B cell (primary cell): ENCODE measurements around the gene PARP3. TPM values are rescaled to one million over a fixed set of nuclear protein-coding genes. Genes with fewer than 3 reads are reported as not detected.

Experiments
- ATAC-seq: fragments of 200-7000 bp; cut with Tn5 transposase; one replicate; pipeline ENCODE4 v1.10.0; 2021; ENCODE audit warnings: low read depth, mild to moderate bottlenecking, moderate number of reproducible peaks, moderate library complexity
- CTCF ChIA-PET: fragments of 350-600 bp; sonication (Branson Sonifier 250); formaldehyde crosslinking; loops from one replicate; lab custom pipeline; 2021; ENCODE audit warnings: antibody characterized with exemption, inconsistent platforms; lab: Charles Lee
- POLR2A ChIA-PET: fragments of 350-600 bp; sonication (Branson Sonifier 250); formaldehyde crosslinking; loops from one replicate; lab custom pipeline; 2021; ENCODE audit warnings: antibody characterized with exemption; lab: Charles Lee
- DNase-seq: peaks from one replicate; pipeline ENCODE4 v3.0.0; 2013
- H2AFZ ChIP-seq: 2 replicates; pipeline ENCODE4 v1.6.1; 2012; ENCODE audit warnings: mild to moderate bottlenecking, low read depth, low read length; ENCODE audit not compliant: insufficient read depth, poor library complexity, severe bottlenecking
- H3K27ac ChIP-seq, 2 donors: 1 replicate in 1 of 2; 2 replicates in 1 of 2; pipeline ENCODE4 v1.5.1; 2012 to 2013; ENCODE audit warnings: low read length in 2 of 2, mild to moderate bottlenecking in 2 of 2, moderate library complexity in 1 of 2
- H3K27me3 ChIP-seq, 4 experiments: fragments of 200-600 bp in 1 of 4; sonication (generic) in 1 of 4; replicated peaks in 1 of 4; 1 replicate in 2 of 4; 2 replicates in 2 of 4; pipeline versions ENCODE4 v1.6.1 to v1.7.0; 2013 to 2016; ENCODE audit warnings: low read length in 3 of 4, mild to moderate bottlenecking in 2 of 4, mixed read lengths in 1 of 4, moderate library complexity in 1 of 4; ENCODE audit not compliant: insufficient read depth in 4 of 4, control insufficient read depth in 3 of 4; ENCODE audit errors: control extremely low read depth in 1 of 4
- H3K36me3 ChIP-seq, 2 experiments: replicated peaks in 1 of 2; 1 replicate in 1 of 2; 2 replicates in 1 of 2; pipeline versions ENCODE4 v1.6.1 to v1.7.1; 2013; ENCODE audit warnings: low read length in 1 of 2; ENCODE audit not compliant: insufficient read depth in 2 of 2, control insufficient read depth in 1 of 2; ENCODE audit errors: control extremely low read depth in 1 of 2, extremely low read depth in 1 of 2
- H3K4me1 ChIP-seq, 2 donors: fragments of 200-600 bp in 1 of 2; sonication (generic) in 1 of 2; 1 replicate in 1 of 2; 2 replicates in 1 of 2; pipeline versions ENCODE4 v1.5.1 to v1.6.1; 2013 to 2017; ENCODE audit warnings: low read length in 2 of 2; ENCODE audit not compliant: control insufficient read depth in 2 of 2, insufficient read depth in 2 of 2
- H3K4me2 ChIP-seq: replicated peaks from 2 replicates; pipeline ENCODE3; 2012; ENCODE audit warnings: mild to moderate bottlenecking, low read depth, low read length; ENCODE audit not compliant: poor library complexity, severe bottlenecking
- H3K4me3 ChIP-seq, 5 experiments: fragments of 200-600 bp in 1 of 5; sonication (generic) in 1 of 5; 1 replicate in 3 of 5; 2 replicates in 2 of 5; pipeline versions ENCODE4 v1.5.1 to v1.7.0; 2011 to 2016; ENCODE audit warnings: low read length in 4 of 5, mild to moderate bottlenecking in 4 of 5, low read depth in 2 of 5, control low read depth in 1 of 5, moderate library complexity in 1 of 5; ENCODE audit not compliant: insufficient read depth in 1 of 5; ENCODE audit errors: control extremely low read depth in 1 of 5, extremely low read depth in 1 of 5
- H3K79me2 ChIP-seq: fragments of 200-600 bp; sonication (generic); one replicate; pipeline ENCODE4 v1.6.0; 2016; ENCODE audit warnings: low read length; ENCODE audit not compliant: control insufficient read depth, insufficient read depth
- H3K9ac ChIP-seq: fragments of 200-600 bp; sonication (generic); 2 replicates; pipeline ENCODE4 v1.6.1; 2017; ENCODE audit warnings: mild to moderate bottlenecking, low read length, moderate library complexity
- H3K9me3 ChIP-seq, 3 donors: one replicate each; pipeline versions ENCODE4 v1.6.1 to v1.7.1; 2013; ENCODE audit warnings: low read length in 2 of 3; ENCODE audit not compliant: control insufficient read depth in 2 of 3, insufficient read depth in 1 of 3; ENCODE audit errors: control extremely low read depth in 1 of 3
- H4K20me1 ChIP-seq: 2 replicates; pipeline ENCODE4 v1.6.0; 2012; ENCODE audit warnings: mild to moderate bottlenecking, low read length; ENCODE audit not compliant: insufficient read depth, control insufficient read depth, poor library complexity, severe bottlenecking
- H3K27ac Mint-ChIP-seq: one replicate; pipeline ENCODE4 v1.8.0; 2021; ENCODE audit warnings: mixed read lengths
- H3K27me3 Mint-ChIP-seq: one replicate; pipeline ENCODE4 v1.8.0; 2021; ENCODE audit warnings: mixed read lengths
- H3K4me1 Mint-ChIP-seq: one replicate; pipeline ENCODE4 v1.8.0; 2021; ENCODE audit warnings: mixed read lengths
- H3K4me3 Mint-ChIP-seq: one replicate; pipeline ENCODE4 v1.8.0; 2021; ENCODE audit warnings: mixed read lengths
- H3K9me3 Mint-ChIP-seq: one replicate; pipeline ENCODE4 v1.8.0; 2022; ENCODE audit warnings: mixed read lengths; ENCODE audit not compliant: insufficient read depth
- EZH2 ChIP-seq: IDR thresholded peaks from 2 replicates; pipeline ENCODE4 v1.6.1; 2012; ENCODE audit warnings: borderline replicate concordance, low read depth, mild to moderate bottlenecking, moderate library complexity, low read length; ENCODE audit not compliant: insufficient read depth, poor library complexity, severe bottlenecking
- WGBS: methylation state at CpG from one replicate; pipeline ENCODE4 v1.1.5; 2013; ENCODE audit warnings: missing lambda C conversion rate; ENCODE audit not compliant: insufficient coverage; 5-methylcytosine and 5-hydroxymethylcytosine counted together
- intact Hi-C: fragments of 100-400 bp; cut with micrococcal nuclease; formaldehyde crosslinking; loops from one replicate; pipeline ENCODE4 v1.10.0; 2022
- polyA plus RNA-seq: library from polyadenylated mRNA; depleted of rRNA; stranded (reverse); fragments of >200 nt; gene quantifications from 2 replicates; pipeline ENCODE4 v1.2.3, GENCODE V29; 2012
- total RNA-seq, 2 donors: library from RNA; stranded (reverse); fragments of 120-200 nt in 1 of 2; gene quantifications; 1 replicate in 1 of 2; 2 replicates in 1 of 2; pipeline versions ENCODE4 v1.2.3 to v1.2.4, GENCODE V29; 2013 to 2022
- TF ChIP-seq, protein P1 (sequence below): fragments of 200-600 bp; IDR thresholded peaks from one replicate; pipeline ENCODE4 v1.8.0; 2022; ENCODE audit warnings: antibody characterized with exemption, mild to moderate bottlenecking

Gene PARP3
- total and polyA plus RNA-seq, 2 donors (not counting 1 experiment from before 2014, with no cell fraction given), result 17.7 to 29.7 TPM

DNA sequence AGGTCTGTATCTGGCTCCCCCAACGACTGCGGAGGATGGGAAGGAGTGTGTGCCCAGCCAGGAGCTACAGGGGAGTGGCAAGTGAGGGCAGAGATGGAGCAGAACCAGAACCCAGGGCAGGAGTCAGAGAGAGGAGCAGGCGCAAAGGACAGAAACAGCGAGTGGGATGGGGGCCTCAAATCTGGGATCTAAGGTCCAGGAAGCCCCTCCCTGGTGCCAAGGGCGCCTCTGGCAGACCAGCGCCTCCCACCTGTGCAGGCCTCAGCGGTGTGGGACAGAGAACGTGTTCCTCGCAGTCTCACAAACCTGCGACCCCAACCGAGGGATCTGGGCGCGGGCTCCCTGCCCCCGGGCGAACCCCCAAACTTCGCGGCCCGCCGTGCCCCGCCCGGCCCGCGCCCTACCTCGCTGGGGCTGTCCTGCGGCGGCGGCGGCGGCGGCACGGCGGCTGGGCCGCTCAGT lies 24.8 kb downstream of the PARP3 start:
- H3K9me3 Mint-ChIP-seq, result no peaks in the 10 kb centered on the region
- Histone ChIP-seq H3K4me3 (peak overlapping the region in 4 of 5 experiments; percentile 36 to 74 (median 48)), H3K27me3 (no peaks in the 10 kb centered on the region), H2AFZ (peak overlapping the region; percentile 90), H3K36me3 (peaks cover 0 to 3% of the 10 kb centered on the region in 2 experiments), H3K4me1 (peaks cover 6 to 20% of the 10 kb centered on the region in 2 donors), H3K4me2 (peak overlapping the region; percentile 99), H3K79me2 (peaks cover 4% of the 10 kb centered on the region), H4K20me1 (no peaks in the 10 kb centered on the region), H3K27ac (peak overlapping the region in 1 of 2 donors; percentile 41), H3K9me3 (no peaks in the 10 kb centered on the region), H3K9ac (peak overlapping the region; percentile 69)
- POLR2A ChIA-PET, result interaction anchor here (0.7 to 1.5 kb wide), 2 partner anchors 16 to 317 kb away, joined by 4 to 5 read pairs; no protein-coding TSS in a partner anchor
- ATAC-seq (peak; percentile 62), DNase-seq (no peak)
- 7% methylated on average over 33 of the region's 33 CpGs for WGBS
- peak overlapping the region; percentile 87 for H3K4me3 Mint-ChIP-seq
- no peaks in the 10 kb centered on the region for H3K27me3 Mint-ChIP-seq
- no peak overlapping the region for H3K27ac Mint-ChIP-seq
- intact Hi-C loops, result no loop called here
- TF ChIP-seq, protein P1, sequence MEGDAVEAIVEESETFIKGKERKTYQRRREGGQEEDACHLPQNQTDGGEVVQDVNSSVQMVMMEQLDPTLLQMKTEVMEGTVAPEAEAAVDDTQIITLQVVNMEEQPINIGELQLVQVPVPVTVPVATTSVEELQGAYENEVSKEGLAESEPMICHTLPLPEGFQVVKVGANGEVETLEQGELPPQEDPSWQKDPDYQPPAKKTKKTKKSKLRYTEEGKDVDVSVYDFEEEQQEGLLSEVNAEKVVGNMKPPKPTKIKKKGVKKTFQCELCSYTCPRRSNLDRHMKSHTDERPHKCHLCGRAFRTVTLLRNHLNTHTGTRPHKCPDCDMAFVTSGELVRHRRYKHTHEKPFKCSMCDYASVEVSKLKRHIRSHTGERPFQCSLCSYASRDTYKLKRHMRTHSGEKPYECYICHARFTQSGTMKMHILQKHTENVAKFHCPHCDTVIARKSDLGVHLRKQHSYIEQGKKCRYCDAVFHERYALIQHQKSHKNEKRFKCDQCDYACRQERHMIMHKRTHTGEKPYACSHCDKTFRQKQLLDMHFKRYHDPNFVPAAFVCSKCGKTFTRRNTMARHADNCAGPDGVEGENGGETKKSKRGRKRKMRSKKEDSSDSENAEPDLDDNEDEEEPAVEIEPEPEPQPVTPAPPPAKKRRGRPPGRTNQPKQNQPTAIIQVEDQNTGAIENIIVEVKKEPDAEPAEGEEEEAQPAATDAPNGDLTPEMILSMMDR, result no peak
- TF ChIP-seq EZH2, result no peak
- peaks cover 21% of the 10 kb centered on the region for H3K4me1 Mint-ChIP-seq
- CTCF ChIA-PET, result interaction anchor here (0.6 to 2.6 kb wide), 2 partner anchors 15 to 25 kb away, joined by 3 to 14 read pairs; partner anchors contain the start of genes PARP3 and RRP9

DNA sequence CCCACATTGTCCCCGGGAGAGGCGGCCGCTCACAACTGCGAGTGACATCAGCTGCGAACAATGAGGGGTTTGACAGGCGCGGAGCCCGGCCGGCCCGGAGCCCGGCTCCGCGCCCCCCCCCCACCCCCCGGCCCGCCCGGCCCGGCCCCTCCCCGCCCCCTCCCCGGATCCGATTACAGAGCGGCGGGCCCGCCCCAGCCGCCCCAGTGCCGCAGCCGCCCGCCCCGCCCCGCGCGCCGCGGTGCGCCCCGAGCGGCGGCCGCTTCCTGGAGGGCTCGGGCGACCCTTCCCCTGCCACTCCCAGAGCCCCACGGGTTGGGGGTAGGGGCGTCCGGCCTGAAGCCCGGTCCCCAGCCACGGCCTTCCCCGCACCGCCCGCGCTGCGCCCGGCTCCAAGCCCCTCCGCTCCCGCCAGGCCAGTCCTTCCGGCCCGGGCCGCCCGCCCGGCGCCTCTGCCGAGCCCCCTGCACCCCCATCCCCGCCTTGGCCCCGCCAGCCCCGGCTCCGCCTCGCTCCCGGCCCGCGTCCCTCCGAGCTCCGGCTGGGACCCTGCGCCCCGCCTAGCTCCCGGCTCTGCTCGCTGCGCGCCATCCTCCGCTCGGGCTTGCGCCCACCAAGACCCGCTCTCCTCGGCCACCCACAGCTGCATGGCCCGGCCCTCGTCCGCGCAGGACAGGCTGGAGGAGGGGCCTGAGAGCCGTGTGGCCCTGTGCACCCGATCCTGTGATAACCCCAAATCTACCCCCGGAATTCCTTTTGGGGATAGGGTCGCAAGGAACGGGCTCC lies 25.4 kb downstream of the PARP3 start, which contains the start of gene PCBP4:
Gene PCBP4, minus strand, starts transcription at position 71 of the 786 bp plus-strand sequence. CDS start 6,214 bp downstream, outside the sequence.
- H3K27me3 ChIP-seq, result no peaks in the 10 kb centered on the region
- H3K4me1 ChIP-seq, result peaks cover 6 to 20% of the 10 kb centered on the region in 2 donors
- DNase-seq (peak; percentile 54), ATAC-seq (peak; percentile 72)
- H3K27ac Mint-ChIP-seq, result peak within 1 kb of the TSS; percentile 83
- no peaks in the 10 kb centered on the region for H4K20me1 ChIP-seq
- H3K79me2 ChIP-seq, result peaks cover 4% of the 10 kb centered on the region
- peak within 1 kb of the TSS in 1 of 2 donors; percentile 56 for H3K27ac ChIP-seq
- H3K9me3 ChIP-seq, result no peaks in the 10 kb centered on the region
- H3K4me3 Mint-ChIP-seq, result peak within 1 kb of the TSS; percentile 88
- WGBS, result under 1% methylated on average over 64 of the region's 90 CpGs
- peaks cover 0 to 3% of the 10 kb centered on the region in 2 experiments for H3K36me3 ChIP-seq
- intact Hi-C loops, result no loop called here
- peak within 1 kb of the TSS; percentile 90 for H2AFZ ChIP-seq
- CTCF ChIA-PET, result interaction anchor here (0.5 to 2.6 kb wide), 2 partner anchors 11 to 26 kb away, joined by 3 to 14 read pairs; partner anchors contain the start of genes PARP3 and RRP9
- peaks cover 23% of the 10 kb centered on the region for H3K4me1 Mint-ChIP-seq
- H3K4me3 ChIP-seq, result peak within 1 kb of the TSS in 4 of 5 experiments; percentile 37 to 74 (median 55)
- H3K9ac ChIP-seq, result peak within 1 kb of the TSS; percentile 75
- POLR2A ChIA-PET, result interaction anchor here (1.5 kb wide), 1 partner anchor 15 kb away, joined by 4 read pairs; no protein-coding TSS in a partner anchor
- no peaks in the 10 kb centered on the region for H3K9me3 Mint-ChIP-seq
- H3K27me3 Mint-ChIP-seq, result no peaks in the 10 kb centered on the region
- peak within 1 kb of the TSS; percentile 99 for H3K4me2 ChIP-seq
- no peak for TF ChIP-seq EZH2
- TF ChIP-seq, protein P1, result no peak
